LNCaP clone FGC (cell line): ENCODE results near the gene KRTAP9-7.
"Not testable (repeated sequence)": the region's sequence is repeated elsewhere in the genome, so short reads cannot be mapped to it uniquely, and the experiment has no call there.

Experiments used
- DNase-seq: peaks from one replicate; pipeline ENCODE4 v3.0.0-alpha.2; 2011; ENCODE audit warnings: low read depth
- H3K4me3 ChIP-seq: 2 replicates; pipeline ENCODE4 v1.5.1; 2011; ENCODE audit warnings: mild to moderate bottlenecking, low read depth, low read length, control low read depth
- TF ChIP-seq, protein P1 (sequence below): IDR thresholded peaks from 2 replicates; pipeline ENCODE4 v1.5.1; 2012; ENCODE audit warnings: mild to moderate bottlenecking; ENCODE audit not compliant: control insufficient read depth, insufficient read depth; ENCODE audit errors: extremely low read depth

Gene KRTAP9-7

DNA sequence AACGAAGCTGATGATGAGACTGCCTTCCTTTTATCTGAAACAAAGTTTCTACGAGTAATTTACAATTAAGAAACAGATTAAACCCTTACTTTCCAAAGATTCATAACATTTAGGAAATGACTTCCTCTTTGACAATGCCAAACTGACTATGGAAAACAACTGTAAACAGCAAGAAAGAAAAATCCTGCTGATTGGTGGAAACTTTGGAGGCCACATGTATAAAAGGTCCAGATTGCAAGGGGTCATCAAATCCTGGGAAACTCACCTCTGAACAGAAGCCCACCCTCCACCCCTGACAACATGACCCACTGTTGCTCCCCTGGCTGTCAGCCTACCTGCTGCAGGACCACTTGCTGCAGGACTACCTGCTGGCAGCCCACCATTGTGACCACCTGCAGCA is 10.4 kb upstream of the KRTAP9-7 start, which contains the start of gene KRTAP9-6:
Gene KRTAP9-6, plus strand, starts transcription at position 301 of the 400 bp plus-strand sequence. Its CDS starts 0 bp downstream, at position 301.
- no peak for DNase-seq
- no peak within 1 kb of the TSS for H3K4me3 ChIP-seq
- TF ChIP-seq, protein P1, sequence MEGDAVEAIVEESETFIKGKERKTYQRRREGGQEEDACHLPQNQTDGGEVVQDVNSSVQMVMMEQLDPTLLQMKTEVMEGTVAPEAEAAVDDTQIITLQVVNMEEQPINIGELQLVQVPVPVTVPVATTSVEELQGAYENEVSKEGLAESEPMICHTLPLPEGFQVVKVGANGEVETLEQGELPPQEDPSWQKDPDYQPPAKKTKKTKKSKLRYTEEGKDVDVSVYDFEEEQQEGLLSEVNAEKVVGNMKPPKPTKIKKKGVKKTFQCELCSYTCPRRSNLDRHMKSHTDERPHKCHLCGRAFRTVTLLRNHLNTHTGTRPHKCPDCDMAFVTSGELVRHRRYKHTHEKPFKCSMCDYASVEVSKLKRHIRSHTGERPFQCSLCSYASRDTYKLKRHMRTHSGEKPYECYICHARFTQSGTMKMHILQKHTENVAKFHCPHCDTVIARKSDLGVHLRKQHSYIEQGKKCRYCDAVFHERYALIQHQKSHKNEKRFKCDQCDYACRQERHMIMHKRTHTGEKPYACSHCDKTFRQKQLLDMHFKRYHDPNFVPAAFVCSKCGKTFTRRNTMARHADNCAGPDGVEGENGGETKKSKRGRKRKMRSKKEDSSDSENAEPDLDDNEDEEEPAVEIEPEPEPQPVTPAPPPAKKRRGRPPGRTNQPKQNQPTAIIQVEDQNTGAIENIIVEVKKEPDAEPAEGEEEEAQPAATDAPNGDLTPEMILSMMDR: no peak

DNA sequence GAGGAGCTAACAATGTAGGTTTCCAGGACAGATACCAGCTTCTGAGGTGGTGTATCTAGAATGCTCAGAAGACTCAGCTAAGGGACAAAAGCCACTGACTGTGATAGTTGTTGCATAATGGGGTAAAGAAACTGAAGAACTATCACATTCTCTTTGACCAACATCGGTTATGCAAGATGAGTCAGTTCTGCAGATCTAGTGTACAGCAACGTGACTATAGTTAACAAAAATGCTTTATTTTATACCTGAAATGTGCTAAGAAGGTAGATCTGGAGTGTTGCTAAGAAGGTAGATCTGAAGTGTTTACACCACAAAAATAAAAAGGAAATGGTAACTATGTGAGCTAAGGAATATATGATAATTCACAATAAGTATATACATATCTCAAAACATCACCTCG is 7.8 kb upstream of the KRTAP9-7 start:
- H3K4me3 ChIP-seq: no peak overlapping the region
- TF ChIP-seq, protein P1: no peak
- DNase-seq: no peak

DNA sequence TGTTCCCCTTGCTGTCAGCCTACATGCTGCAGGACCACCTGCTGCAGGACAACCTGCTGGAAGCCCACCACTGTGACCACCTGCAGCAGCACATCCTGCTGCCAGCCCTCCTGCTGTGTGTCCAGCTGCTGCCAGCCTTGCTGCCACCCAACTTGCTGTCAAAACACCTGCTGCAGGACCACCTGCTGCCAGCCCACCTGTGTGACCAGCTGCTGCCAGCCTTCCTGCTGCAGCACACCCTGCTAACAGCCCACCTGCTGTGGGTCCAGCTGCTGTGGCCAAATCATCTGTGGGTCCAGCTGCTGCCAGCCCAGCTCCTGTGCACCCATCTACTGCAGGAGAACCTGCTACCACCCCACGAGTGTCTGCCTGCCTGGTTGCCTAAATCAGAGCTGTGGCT is 4.2 kb upstream of the KRTAP9-7 start:
- not testable (repeated sequence) for H3K4me3 ChIP-seq, DNase-seq

DNA sequence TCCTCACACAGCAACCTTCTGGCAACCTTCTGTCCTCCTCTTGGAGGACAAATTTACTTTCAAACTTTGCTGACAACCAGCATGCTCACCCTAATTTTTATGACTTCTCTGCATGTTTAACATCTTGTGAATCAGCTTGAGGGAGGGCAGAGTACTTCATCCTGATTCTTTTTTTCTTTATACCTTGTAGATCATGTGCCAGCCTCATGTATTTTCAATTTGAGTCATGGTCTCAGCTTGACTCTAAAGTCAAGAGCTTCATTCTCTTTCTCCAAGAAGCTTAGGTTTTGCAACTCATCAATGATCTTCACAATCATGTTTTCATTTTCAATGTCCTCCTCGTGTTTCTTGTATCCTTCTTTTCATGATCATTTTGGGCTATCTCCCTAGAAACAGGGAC is 3.6 kb upstream of the KRTAP9-7 start:
- TF ChIP-seq, protein P1: no peak
- H3K4me3 ChIP-seq: no peak overlapping the region
- DNase-seq: no peak

DNA sequence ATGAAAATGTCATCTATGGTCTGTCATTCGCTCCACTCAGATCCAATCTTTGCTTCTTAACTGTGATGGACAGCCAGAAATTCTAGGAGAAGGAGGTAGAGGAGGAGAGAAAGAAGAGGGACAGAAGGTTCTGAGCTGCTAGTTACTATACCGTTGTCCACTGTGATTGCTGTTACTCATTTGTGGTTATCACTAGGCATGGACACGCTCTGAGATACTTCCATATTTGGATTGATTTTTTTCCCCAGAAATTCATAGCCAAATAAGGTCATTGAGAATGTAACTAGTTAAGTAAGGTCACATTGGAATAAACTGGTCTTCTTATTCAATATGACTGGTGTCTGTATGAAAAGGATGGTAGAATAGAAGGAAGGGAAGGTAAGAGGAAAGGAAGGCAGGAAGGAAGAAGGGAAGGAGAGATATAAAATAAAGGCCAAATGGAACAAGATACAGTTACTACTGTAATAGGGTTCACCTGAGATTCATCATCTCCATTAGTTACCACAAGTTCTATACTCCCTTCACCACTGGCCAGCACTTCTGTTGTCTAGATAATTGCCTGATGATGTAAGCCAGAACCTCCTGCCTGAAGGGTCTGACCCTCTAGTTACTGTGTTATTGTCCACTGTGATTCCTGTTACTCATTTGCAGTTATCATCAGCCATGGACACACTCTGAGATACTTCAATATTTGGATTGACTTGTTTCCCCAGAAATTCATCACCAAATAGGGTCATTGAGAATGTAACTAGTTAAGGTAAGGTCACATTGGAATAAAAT is 2.9 kb downstream of the KRTAP9-7 start:
- DNase-seq: no peak
- no peak overlapping the region for H3K4me3 ChIP-seq
- TF ChIP-seq, protein P1: no peak

DNA sequence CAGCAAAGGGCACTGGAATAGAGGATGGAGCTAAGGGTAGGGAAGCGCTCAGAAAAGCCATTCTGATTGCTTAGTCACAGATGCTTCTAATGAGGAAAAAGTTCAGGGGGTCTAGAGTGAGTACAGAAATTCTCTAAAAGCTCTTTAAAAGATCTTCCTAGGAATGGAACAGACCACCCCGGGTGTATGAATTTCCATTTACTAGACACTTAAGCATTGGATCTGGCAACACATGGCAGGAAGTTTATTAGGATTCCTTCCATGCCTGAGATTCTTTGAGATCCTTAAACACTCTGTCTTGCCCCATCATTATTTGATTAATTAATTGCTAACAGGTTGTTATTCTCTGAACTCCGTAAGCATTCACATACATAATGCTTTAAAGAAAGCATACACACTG is 8.5 kb downstream of the KRTAP9-7 start:
- DNase-seq: no peak
- TF ChIP-seq, protein P1: no peak
- no peak overlapping the region for H3K4me3 ChIP-seq

DNA sequence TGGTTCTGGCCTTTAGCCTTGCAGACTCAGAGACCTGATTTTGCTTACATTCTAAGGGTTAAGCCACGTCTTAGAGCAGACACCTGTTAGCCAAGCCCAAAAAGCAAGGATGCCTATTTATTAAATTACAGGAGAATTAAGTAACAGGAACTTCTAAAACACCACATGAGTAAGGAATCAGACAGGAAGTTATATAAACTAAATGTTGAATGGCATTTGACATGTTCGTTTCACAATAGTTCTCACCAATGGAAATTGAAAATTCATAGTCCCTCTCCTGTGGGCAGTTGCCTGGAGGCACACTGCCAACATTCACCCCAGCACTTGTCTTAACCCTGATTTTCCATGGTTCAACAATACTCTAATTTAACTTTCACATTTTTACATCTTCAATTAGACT is 9.0 kb downstream of the KRTAP9-7 start:
- no peak for DNase-seq
- TF ChIP-seq, protein P1: no peak
- H3K4me3 ChIP-seq: no peak overlapping the region
